GM18870 (cell line): Measurements from ENCODE around the gene CEACAM19.
"Not testable (repeated sequence)": the region's sequence is repeated elsewhere in the genome, so short reads cannot be mapped to it uniquely, and the experiment has no call there.

Source experiments
- ATAC-seq: cut with Tn5 transposase; IDR thresholded peaks from one replicate; pipeline ENCODE4 v1.9.1; 2021; ENCODE audit warnings: moderate library complexity; ENCODE audit not compliant: unreplicated experiment

CEACAM19 gene, protein sequence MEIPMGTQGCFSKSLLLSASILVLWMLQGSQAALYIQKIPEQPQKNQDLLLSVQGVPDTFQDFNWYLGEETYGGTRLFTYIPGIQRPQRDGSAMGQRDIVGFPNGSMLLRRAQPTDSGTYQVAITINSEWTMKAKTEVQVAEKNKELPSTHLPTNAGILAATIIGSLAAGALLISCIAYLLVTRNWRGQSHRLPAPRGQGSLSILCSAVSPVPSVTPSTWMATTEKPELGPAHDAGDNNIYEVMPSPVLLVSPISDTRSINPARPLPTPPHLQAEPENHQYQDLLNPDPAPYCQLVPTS

DNA sequence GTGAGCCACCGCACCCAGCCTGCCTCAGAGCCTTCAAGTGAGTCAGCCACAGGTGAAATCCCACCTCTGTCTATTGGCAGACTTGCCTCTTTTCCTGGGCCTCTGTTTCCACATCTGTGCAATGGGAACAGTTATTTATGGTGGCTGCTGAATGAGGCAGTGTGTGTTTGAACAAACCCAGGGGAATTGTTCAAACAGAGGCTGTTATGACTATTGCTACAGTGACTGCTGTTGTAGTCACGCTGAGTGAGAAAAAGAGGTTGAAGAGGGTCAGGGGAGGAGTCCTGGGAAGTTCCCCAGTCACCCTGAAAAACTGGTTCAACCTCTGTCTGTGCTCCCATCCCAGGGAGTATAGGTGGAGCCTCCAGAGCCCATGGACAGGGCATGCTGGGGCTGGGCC lies at the start of gene CEACAM19:
Gene CEACAM19, plus strand, starts transcription at position 83 of the 400 bp plus-strand sequence. CDS start 450 bp downstream, outside the sequence.
- no peak for ATAC-seq

DNA sequence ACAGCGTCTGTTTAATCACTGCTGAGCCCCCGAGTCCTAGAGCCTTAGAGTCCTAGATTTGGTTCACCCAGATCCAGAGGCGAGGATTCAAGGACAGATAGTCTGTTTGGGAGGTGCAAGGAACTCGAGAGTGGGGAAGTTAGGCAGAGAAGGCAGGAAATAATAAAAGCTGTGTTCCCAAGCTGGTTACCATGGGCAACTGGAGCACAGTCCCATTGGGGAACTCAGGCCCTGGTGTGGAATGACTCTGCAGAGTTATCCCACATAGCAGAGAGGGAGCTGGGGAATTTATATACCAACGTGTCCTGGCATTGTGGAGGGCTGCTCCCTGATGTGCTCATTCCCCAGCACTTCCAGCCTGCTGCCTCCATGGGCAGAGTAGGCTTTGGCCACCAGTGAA lies 48.2 kb upstream of the CEACAM19 start:
- no peak for ATAC-seq

DNA sequence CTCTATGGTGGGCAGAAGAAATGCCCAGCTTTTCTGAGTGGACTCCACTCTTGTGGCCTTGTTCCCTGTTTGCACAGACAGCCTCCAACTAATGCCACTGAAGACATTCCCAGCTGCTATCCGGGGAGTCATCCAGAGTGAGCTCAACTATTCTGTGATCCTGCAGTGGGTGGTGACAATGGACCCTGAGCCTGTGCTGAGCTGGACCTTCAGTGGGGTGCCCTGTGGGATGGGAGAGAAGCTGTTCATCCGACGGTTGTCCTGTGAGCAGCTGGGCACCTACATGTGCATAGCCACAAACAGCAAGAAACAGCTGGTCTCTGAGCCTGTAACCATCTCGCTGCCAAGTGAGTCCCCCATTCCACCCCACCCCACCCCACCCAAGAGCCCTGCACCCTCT lies 47.7 kb upstream of the CEACAM19 start:
- ATAC-seq: no peak

DNA sequence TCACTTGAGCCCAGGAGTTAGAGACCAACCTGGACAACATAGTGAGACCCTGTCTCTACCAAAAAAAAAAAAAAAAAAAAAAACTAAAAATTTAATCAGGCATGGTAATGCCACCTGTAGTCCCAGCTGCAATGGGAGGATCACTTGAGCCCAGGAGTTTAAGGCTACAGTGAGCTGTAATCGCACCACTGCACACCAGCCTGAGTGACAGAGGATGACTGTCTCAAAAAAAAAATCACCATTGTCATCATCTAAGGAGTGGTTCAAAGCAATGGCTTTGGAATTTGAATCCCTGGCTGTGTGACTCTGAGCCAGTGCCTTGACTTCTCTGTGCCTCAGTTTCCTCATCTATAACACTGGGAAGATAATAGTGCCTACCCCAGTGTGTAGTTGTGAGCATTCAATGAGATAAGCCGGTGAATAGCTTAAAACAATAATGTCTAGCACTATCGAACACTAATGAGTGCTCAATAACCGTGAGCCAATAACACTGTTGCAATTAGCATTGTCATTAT lies 46.4 kb upstream of the CEACAM19 start:
- no peak for ATAC-seq

DNA sequence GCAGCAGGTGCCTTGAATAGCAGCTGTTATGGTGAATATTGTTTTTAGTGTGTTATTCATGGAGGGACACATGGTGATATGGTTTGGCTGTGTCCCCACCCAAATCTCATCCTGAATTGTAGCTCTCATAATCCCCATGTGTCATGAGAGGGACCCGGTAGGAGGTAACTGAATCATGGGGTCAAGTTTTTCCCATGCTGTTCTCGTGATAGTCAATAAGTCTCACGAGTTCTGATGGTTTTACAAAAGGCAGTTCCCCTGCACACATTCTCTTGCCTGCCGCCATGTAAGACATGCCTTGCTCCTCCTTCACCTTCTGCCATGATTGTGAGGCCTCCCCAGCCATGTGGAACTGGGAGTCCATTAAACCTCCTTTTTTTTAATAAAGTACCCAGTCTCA lies 45.6 kb upstream of the CEACAM19 start:
- not testable (repeated sequence) for ATAC-seq

DNA sequence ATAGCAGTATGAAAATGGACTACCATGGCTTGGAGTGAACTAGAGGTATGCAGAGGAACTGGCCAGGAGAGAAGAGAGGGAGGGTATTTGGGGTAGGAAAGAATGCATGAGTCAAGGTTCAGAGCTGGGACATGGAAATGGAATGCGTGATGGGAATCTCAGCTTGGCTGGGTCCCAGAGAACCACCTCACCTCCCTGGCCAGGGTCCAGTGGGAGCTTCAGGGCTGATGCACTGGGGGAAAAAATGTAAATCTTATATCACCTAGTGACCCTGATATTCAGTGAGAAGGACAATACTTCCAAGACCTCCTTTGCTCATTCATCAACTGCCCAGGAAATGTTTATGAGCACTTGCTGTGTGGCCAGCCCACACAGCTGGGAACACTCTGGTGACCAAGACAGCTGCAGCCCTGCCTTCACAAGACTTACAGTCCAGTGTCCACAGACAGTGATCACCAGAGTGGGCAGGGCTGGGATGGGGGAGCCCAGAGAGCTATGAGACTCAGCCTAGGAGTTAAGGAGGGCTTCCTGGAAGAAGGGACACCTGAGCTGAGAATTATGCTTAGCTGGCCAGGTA lies 45.1 kb upstream of the CEACAM19 start:
- no peak for ATAC-seq

DNA sequence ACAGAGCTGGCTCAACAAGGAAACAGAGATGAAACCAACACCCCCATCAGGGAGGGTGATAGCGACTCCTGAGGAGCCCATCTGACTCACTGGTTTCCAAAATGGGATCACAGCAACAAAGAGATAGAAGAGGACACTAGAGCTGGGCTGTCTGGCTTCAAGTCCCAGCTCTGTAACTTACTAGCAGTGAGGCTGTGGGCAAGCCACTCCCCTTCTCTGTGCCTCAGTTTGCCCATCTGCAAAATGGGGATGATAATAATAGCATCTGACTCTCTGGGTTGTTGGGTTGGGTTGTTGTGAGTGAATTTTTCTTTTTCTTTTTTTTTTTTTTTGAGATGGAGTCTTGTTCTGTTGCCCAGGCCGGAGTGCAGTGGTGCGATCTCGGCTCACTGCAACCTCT lies 43.7 kb upstream of the CEACAM19 start:
- ATAC-seq: no peak

DNA sequence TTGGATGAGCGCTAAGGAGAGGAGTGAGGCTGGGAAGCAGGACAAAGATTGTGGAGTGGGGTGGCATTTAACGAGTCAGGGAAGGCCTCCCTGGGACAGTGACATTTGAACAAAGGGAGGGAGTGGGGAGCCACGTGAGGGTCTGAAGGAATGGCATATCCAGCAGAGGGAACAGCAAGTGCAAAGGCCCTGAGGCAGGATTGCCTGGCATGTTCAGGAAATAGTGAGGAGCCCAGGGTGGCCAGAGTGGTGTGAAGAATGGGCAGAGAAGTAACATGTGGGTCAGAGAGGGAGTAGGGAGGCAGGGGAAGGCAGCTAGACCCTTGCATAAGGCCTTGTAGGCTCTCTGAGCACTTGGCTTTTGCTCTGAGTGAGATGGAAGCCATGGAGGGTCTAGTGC lies 42.5 kb upstream of the CEACAM19 start:
- ATAC-seq: no peak

DNA sequence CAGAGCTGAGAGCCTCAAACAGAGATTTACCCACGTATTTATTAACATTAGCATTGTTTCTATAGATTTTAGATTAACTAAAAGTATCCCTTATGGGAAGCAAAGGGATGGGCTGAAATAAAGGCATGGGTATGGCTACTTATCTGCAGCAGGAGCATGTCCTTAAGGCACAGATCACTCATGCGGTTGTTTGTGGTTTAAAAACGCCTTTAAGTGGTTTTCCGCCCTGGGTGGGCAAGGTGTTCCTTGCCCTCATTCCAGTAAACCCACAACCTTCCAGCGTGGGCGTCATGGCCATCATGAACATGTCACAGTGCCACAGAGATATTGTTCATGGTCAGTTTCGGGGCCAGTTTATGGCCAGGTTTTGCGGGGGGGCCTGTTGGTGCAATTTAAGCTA lies 39.7 kb upstream of the CEACAM19 start:
- not testable (repeated sequence) for ATAC-seq

DNA sequence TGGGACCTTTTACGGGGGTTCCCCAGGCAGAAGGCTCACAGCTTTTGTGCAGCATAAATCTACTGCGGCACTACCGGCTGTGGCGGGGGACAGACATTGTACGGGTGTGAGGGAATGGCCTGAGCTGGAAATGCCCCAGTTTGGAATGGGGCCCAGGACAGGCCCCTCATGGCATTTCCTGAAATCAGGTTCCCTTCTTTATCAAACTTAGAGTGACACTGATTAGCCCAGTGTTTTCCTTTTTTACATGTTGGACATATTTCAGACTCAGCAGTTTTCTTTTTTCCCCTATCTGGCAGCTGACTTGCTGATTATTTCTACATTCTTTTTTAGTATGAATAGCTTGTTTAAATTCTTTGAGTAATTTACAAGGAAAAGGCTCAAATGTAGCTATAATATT lies 37.2 kb upstream of the CEACAM19 start:
- not testable (repeated sequence) for ATAC-seq

DNA sequence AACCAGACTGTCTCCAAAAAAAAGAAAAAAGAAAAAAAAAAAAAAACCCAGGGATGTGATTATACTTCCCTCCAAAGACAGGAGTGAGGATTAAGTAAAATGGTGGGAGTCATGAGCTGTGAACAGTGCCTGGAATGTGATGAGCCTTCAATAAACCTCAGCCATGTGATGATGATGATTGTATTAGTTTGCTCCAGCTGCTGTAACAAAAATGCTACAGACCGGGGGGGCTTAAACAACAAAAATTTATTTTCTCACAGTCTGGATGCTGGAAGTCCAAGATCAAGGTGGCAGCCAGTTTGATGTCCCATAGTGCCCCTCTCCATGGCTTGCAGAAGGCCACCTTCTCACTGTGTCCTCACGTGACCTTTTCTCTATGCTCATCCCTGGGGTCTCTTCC lies 36.5 kb upstream of the CEACAM19 start:
- no peak for ATAC-seq

DNA sequence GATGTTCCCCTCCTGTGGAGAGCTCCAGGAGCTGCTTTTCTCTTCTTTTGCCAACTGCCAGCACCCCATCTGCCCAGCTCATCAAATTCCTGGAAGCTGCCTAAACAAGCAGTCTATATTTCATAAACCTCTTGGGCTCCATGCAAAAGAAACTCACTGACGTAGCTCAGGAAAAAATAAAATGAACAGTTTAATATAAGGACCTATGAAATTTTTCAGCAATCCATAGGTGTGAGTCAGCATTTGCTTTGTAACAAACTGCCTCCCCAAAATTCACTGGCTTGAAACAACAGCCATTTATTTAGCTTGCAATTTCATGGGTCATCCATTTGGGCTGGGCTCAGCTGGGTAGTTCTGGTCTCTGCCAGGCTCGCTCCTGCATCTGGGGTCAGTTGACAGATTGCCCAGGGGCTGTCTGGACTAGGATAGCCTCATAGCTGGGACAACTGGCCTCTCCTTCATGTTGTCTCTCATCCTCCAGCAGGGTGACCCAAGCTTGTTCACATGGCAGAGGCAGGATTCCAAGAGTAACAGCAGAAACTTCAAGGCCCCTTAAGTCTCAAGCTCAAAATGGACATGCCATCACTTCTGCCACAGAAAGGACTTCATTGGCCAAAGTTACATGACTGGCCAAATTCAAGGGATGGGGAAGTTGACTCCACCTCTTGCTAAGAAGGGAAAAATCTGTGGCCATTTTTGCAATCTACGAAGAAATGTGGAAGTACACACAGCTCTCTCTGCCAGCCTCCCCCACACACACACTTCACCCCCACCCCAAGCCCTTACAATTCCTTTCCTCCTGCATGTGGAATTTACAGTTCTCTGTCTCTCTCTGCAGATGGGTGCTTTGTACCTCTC lies 35.5 kb upstream of the CEACAM19 start:
- no peak for ATAC-seq

DNA sequence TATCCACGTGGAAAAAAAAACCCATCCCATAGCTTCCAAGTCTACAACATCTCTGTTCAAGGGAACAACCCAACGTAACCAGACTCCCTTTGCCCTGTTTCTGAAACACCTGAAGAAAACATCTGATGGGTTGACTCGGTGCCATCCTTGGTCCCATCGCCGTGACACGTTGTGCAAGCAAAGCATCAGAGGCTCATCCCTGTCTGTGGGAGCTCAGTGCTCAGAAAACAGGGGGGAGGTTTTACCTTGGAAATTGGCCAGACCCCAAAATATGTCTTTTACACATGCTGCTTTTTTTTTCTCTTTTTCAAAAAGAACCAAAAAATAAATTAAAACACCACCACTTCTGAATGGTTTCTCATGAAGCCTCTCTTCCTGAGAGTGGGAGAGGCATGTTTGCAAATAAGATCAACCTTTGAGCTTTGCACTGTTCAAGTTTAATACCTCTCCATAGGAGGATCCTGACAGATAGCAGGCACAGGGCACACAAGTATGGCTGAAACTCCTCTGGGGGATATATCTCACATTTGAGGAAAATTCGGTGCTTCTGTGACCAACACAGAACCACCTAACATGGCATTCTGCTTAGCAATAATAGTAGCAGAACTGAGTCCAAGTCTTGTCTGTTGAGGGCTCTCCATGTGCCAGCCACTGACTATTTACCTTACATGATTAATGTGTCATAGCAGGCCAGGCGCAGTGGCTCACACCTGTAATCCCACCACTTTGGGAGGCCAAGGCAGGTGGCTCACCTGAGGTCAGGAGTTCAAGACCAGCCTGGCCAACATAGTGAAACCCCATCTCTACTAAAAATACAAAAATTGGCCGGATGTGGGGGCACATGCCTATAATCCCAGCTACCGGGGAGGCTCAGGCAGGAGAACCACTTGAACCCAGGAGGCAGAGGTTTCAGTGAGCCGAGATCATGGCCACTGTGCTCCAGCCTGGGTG lies 34.6 kb upstream of the CEACAM19 start:
- ATAC-seq: no peak

DNA sequence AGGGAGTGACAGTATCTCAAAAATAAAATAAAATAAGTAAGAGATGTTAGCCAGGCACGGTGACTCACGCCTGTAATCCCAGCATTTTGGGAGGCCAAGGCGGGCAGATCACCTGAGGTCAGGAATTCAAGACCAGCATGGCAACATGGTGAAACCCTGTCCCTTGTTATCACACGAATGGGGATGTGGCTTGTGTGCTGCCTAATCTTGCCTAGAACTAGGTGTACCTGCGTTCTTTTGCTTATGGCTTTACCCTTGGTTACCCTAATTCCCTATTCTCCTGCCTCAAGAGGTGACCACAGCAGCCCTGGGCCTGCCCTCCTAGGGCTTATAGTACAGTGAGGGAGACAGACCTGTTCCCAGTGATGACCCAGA lies 33.9 kb upstream of the CEACAM19 start:
- ATAC-seq: no peak

DNA sequence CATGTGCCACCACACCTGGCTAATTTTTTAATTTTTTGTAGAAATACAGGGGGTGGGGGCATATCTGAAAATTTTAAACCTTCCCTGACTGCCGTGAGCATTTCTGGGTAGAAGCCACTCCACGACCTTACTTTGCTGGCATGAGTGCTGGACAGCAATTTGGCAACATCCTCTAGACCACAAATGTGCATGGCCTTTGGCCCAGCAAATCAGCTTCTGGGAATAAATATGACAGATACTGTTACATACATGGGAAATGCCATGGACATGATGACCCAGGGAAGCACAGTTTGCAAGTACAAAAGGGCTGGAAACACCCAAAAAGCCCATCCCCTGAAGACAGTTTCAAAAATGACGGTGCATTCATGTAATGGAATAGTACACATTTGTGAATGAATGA lies 30.8 kb upstream of the CEACAM19 start:
- no peak for ATAC-seq

DNA sequence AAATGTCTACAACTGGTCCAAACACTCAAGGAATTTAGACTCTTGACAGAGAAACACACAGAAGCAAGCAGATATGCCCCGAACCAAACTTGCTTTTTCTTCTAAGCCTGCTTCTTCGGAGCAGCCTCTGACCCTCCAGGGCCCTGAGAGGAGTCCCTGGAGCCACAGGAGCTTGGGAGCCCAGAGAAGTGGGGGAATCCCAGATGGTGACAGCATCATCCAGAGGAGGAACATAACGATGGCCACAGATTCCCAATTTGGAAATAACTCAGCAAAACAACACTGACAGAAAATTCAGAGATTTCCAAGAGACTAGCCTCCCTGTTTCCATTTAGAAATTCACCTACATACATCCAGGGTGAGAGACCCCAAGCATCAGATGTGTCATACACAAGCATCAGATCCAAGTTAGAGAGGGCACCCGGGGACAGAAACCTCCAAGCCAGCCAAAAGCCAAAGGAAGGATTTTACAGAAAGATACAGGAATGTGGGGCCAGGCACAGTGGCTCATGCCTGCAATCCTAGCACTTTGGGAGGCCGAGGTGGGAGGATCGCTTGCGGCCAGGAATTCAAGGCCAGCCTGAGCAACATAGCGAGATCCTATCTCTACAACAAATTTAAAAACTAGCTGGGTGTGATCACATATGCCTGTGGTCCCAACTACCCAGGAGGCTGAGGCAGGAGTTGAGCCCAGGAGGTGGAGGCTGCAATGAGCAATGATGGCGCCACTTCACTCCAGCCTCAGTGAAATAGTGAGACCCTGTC lies 29.6 kb upstream of the CEACAM19 start:
- ATAC-seq: no peak

DNA sequence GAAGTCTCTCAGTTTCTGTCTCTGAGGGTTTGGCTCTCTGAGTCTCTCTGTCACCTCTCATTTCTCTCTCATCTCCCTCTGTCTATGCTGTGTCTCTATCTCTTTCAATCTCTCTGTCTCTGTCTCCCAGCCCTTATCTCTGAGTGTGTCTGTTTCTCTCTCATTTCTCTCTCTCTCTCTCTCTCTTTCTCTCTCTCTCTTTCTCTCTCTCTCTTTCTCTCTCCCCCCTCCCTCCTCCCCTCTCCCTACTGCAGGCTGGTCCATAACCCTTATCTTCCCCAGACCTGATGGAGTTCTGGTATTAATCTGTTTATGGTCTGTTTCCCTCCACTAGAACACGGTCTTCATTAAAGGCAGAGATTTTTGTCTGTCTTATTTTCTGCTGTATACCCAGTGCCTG lies 28.9 kb upstream of the CEACAM19 start:
- ATAC-seq: no peak

DNA sequence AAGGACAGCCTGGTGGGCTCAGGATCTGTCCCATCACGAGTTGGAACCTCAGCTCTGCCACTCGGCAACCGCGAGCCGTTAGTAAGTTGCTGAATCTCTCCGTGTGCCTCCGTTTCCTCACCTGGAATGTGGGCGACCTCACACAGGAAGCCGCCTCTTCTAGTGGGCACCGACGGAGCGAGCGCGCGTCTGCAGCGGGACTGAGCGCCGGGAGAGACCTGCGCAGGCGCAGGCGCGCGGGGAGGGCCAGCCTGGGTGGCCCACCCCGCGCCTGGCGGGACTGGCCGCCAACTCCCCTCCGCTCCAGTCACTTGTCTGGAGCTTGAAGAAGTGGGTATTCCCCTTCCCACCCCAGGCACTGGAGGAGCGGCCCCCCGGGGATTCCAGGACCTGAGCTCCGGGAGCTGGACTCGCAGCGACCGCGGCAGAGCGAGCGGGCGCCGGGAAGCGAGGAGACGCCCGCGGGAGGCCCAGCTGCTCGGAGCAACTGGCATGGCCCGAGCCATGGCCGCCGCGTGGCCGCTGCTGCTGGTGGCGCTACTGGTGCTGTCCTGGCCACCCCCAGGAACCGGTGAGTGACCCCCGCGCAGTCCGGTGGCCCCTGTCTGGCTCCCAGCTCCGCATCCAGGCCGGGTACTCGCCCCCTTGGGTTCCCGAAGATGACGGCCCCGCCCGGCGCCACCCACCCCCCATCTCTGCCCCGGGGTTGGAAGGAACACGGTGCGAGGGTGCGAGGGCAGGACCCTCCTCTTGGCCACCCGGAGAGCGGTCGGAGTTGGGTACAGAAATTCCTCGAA lies 27.5 kb upstream of the CEACAM19 start, which contains the start of gene PVR:
Gene PVR, plus strand, starts transcription at position 306 of the 797 bp plus-strand sequence. Its CDS starts 187 bp downstream, at position 493.
- ATAC-seq: no peak
